SU-DHL-6 (cell line): ENCODE data around the gene SLPI.

Source experiments
- CTCF ChIP-seq: fragments of 200-600 bp; sonication (generic); IDR thresholded peaks from one replicate; pipeline ENCODE4 v1.5.1; 2017; ENCODE audit warnings: antibody characterized with exemption, mild to moderate bottlenecking, low read length, moderate library complexity; ENCODE audit not compliant: insufficient read depth, poor library complexity, severe bottlenecking
- EZH2phosphoT487 ChIP-seq: fragments of 200-600 bp; sonication (generic), shearing (Covaris generic); conservative IDR thresholded peaks from 2 replicates; pipeline ENCODE4 v1.6.1; 2018; ENCODE audit warnings: mild to moderate bottlenecking, antibody characterized with exemption, low read length, moderate library complexity, mixed read lengths

- TF ChIP-seq CTCF (no peak), EZH2phosphoT487 (no peak)
Measured at GRCh38 chr20:45257711-45258110, 3.3 kb upstream of the SLPI start.
